Duodenal mucosa (tissue), 2 donors: Measurements from ENCODE around the gene IFNGR2.

Experiments used
- H3K27ac ChIP-seq: one replicate; pipeline ENCODE4 v1.7.0; 2013; ENCODE audit warnings: low read depth, low read length
- H3K27me3 ChIP-seq, 2 donors: one replicate each; pipeline ENCODE4 v1.7.0; 2013; ENCODE audit warnings: low read length in 2 of 2, control low read depth in 1 of 2; ENCODE audit not compliant: insufficient read depth in 2 of 2, control insufficient read depth in 1 of 2
- H3K36me3 ChIP-seq, 2 donors: one replicate each; pipeline ENCODE4 v1.7.0; 2013; ENCODE audit warnings: low read length in 2 of 2, control low read depth in 1 of 2; ENCODE audit not compliant: insufficient read depth in 2 of 2, control insufficient read depth in 1 of 2
- H3K4me1 ChIP-seq, 2 donors: one replicate each; pipeline ENCODE4 v1.7.0; 2013; ENCODE audit warnings: low read length in 2 of 2, control low read depth in 1 of 2; ENCODE audit not compliant: insufficient read depth in 2 of 2, control insufficient read depth in 1 of 2
- H3K4me3 ChIP-seq, 2 donors: one replicate each; pipeline ENCODE4 v1.7.0; 2013; ENCODE audit warnings: low read length in 2 of 2, low read depth in 1 of 2
- H3K9ac ChIP-seq, 2 donors: one replicate each; pipeline ENCODE4 v1.7.0; 2013; ENCODE audit warnings: low read length in 2 of 2, low read depth in 1 of 2
- H3K9me3 ChIP-seq, 2 donors: one replicate each; pipeline ENCODE4 v1.7.0; 2013; ENCODE audit warnings: low read length in 2 of 2, control low read depth in 1 of 2; ENCODE audit not compliant: control insufficient read depth in 1 of 2

IFNGR2 gene

GRCh38 chr21:33364830-33365229 lies 38.4 kb upstream of the IFNGR2 start:
- H3K27ac ChIP-seq: no peak overlapping the region
- no peaks in the 10 kb centered on the region for H3K36me3 ChIP-seq
- no peak overlapping the region for H3K9ac ChIP-seq
- peaks cover 17 to 22% of the 10 kb centered on the region in 2 donors for H3K4me1 ChIP-seq
- H3K4me3 ChIP-seq: no peak overlapping the region
- no peaks in the 10 kb centered on the region for H3K27me3 ChIP-seq
- peaks cover 7 to 15% of the 10 kb centered on the region in 2 donors for H3K9me3 ChIP-seq

GRCh38 chr21:33367309-33367973 lies 35.8 kb upstream of the IFNGR2 start:
- no peak overlapping the region for H3K9ac ChIP-seq
- peaks cover 0 to 6% of the 10 kb centered on the region in 2 donors for H3K4me1 ChIP-seq
- H3K9me3 ChIP-seq: peaks cover 9 to 15% of the 10 kb centered on the region in 2 donors
- no peak overlapping the region for H3K27ac ChIP-seq
- H3K27me3 ChIP-seq: no peaks in the 10 kb centered on the region
- H3K36me3 ChIP-seq: no peaks in the 10 kb centered on the region
- H3K4me3 ChIP-seq: no peak overlapping the region

DNA sequence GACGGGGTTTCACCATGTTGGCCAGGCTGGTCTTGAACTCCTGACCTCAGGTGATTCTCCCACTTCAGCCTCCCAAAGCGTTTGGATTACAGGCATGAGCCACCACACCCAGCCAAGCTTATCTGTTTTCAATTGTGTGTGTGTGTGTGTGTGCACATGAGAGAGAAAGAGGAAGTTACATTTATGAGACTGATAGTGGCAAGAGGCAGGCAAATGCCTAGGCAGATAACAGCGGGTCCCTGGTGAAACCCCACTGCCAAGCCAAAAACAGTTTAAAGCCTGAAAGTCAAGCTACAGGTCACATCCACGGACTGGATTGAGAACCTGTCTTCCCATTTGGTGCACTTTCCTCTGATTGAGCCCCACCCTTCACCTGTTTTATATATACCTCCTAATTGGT lies 35.1 kb upstream of the IFNGR2 start:
- Histone ChIP-seq H3K36me3 (no peaks in the 10 kb centered on the region), H3K27me3 (no peaks in the 10 kb centered on the region), H3K4me1 (peaks cover 0 to 3% of the 10 kb centered on the region in 2 donors), H3K4me3 (peak overlapping the region in 1 of 2 donors; percentile 9), H3K27ac (no peak overlapping the region), H3K9me3 (peaks cover 9 to 15% of the 10 kb centered on the region in 2 donors), H3K9ac (no peak overlapping the region)

DNA sequence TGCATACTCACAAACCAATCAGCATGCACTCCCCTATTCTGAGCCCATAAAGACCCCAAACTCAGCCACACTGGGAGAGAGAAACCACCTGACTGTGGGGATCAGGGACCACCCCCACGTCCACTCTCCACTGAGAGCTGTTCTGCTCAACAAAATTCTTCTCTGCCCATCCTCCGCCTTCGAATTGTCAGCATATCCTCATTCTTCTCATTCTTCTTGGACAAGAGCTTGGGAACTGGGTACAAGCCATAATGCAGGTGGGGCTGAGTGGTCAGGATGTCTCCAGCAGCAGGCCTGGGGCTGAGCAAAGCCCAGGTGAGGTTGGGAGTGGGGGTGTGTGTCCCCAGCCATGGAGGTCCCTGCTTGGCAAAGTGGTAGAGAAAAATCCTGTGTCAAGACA lies 34.6 kb upstream of the IFNGR2 start:
- Histone ChIP-seq H3K9me3 (peaks cover 9 to 15% of the 10 kb centered on the region in 2 donors), H3K27ac (no peak overlapping the region), H3K36me3 (no peaks in the 10 kb centered on the region), H3K4me3 (no peak overlapping the region), H3K9ac (no peak overlapping the region), H3K27me3 (no peaks in the 10 kb centered on the region), H3K4me1 (peaks cover 3 to 5% of the 10 kb centered on the region in 2 donors)

GRCh38 chr21:33369586-33369985 lies 33.6 kb upstream of the IFNGR2 start:
- Histone ChIP-seq H3K9me3 (peaks cover 9 to 15% of the 10 kb centered on the region in 2 donors), H3K4me1 (peaks cover 4 to 10% of the 10 kb centered on the region in 2 donors), H3K36me3 (no peaks in the 10 kb centered on the region), H3K27ac (no peak overlapping the region), H3K9ac (no peak overlapping the region), H3K4me3 (no peak overlapping the region), H3K27me3 (no peaks in the 10 kb centered on the region)

DNA sequence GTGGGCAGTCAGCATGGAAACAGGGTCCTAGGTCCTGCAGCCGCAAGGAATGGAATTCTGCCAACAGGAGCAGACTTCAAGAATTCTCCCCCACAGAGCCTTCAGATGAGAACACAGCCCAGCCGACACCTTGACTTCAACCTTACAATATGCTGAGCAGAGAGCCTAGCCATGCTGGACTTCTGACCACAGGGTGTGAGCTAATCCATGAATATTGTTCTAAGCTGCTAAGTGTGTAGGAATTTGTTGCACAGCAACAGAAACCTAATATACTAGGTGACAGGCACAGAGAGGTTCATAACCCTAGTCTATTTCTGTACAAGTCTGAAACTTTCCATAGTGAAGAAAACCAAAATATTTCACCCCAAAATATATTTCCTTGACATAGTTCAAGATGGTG lies 32.9 kb upstream of the IFNGR2 start:
- H3K4me3 ChIP-seq: no peak overlapping the region
- no peak overlapping the region for H3K27ac ChIP-seq
- no peak overlapping the region for H3K9ac ChIP-seq
- H3K4me1 ChIP-seq: peaks cover 6 to 11% of the 10 kb centered on the region in 2 donors
- no peaks in the 10 kb centered on the region for H3K27me3 ChIP-seq
- peaks cover 9 to 15% of the 10 kb centered on the region in 2 donors for H3K9me3 ChIP-seq
- H3K36me3 ChIP-seq: no peaks in the 10 kb centered on the region

DNA sequence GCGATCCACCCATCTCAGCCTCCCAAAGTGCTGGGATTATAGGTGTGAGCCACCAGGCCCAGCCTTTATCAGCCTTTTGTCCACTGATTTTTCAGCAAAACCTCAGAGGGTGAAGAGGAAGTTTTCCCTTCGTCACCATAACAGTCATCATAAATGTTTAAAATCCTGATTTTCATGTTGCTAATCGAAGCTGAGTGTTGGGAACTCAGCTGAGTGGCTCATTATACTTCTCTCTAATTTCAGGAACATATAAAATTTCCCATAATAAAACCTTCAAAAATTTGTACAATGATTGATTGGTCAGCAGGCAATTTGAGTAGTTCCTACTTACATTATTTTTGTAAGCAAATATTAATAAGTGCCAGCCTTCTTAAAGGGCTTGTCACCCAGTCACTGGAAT lies 31.8 kb upstream of the IFNGR2 start:
- no peaks in the 10 kb centered on the region for H3K36me3 ChIP-seq
- no peaks in the 10 kb centered on the region for H3K27me3 ChIP-seq
- no peak overlapping the region for H3K4me3 ChIP-seq
- peaks cover 6 to 11% of the 10 kb centered on the region in 2 donors for H3K4me1 ChIP-seq
- H3K27ac ChIP-seq: no peak overlapping the region
- H3K9me3 ChIP-seq: peaks cover 9 to 13% of the 10 kb centered on the region in 2 donors
- H3K9ac ChIP-seq: no peak overlapping the region

GRCh38 chr21:33372582-33372981 lies 30.6 kb upstream of the IFNGR2 start:
- Histone ChIP-seq H3K27ac (no peak overlapping the region), H3K9ac (no peak overlapping the region), H3K9me3 (peaks cover 1 to 3% of the 10 kb centered on the region in 2 donors), H3K27me3 (no peaks in the 10 kb centered on the region), H3K4me3 (no peak overlapping the region), H3K36me3 (no peaks in the 10 kb centered on the region), H3K4me1 (peaks cover 6 to 11% of the 10 kb centered on the region in 2 donors)

GRCh38 chr21:33373451-33373850 lies 29.8 kb upstream of the IFNGR2 start:
- no peak overlapping the region for H3K9ac ChIP-seq
- H3K36me3 ChIP-seq: no peaks in the 10 kb centered on the region
- H3K4me1 ChIP-seq: peaks cover 6 to 11% of the 10 kb centered on the region in 2 donors
- no peaks in the 10 kb centered on the region for H3K27me3 ChIP-seq
- H3K27ac ChIP-seq: no peak overlapping the region
- H3K9me3 ChIP-seq: peaks cover 0 to 3% of the 10 kb centered on the region in 2 donors
- no peak overlapping the region for H3K4me3 ChIP-seq

DNA sequence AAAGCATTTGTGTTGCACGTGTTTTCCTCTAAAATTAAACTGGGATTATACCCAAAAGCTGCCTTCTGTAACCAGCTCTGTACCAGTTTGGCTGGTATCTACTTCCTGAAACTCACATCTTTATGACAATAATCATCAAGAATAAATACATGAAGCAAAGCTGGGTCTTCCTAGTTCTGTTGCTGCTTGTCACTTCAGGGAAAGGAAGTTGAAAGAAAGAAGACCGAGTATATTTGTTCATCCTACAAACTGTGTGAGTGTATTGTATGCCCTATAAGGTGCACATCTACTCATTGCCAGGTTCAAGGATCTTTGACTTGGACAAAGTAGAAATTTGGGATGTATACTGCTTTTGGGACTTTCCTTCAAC lies 29.1 kb upstream of the IFNGR2 start:
- no peak overlapping the region for H3K4me3 ChIP-seq
- H3K9ac ChIP-seq: no peak overlapping the region
- H3K9me3 ChIP-seq: peaks cover 0 to 3% of the 10 kb centered on the region in 2 donors
- H3K4me1 ChIP-seq: peaks cover 6 to 11% of the 10 kb centered on the region in 2 donors
- no peak overlapping the region for H3K27ac ChIP-seq
- H3K27me3 ChIP-seq: no peaks in the 10 kb centered on the region
- H3K36me3 ChIP-seq: no peaks in the 10 kb centered on the region
